Activated naive CD8-positive, alpha-beta T cell treated with anti-CD3 and anti-CD28 coated beads, Interleukin-2, amount 50 U/mL, for 24 hours (primary cell): Measurements from ENCODE around the gene EXOC3.
"Not testable (repeated sequence)": the region's sequence is repeated elsewhere in the genome, so short reads cannot be mapped to it uniquely, and the experiment has no call there.

Source experiments
- ATAC-seq: fragments of 150-1000 bp; cut with Tn5 transposase; one replicate; pipeline ENCODE4 v1.10.0; 2021
- DNase-seq: peaks from one replicate; pipeline ENCODE4 v3.0.0; 2021
- H3K27ac Mint-ChIP-seq: one replicate; pipeline ENCODE4 v1.8.0; 2021; ENCODE audit warnings: mild to moderate bottlenecking, mixed read lengths
- H3K27me3 Mint-ChIP-seq: one replicate; pipeline ENCODE4 v1.8.0; 2021; ENCODE audit warnings: mixed read lengths
- H3K36me3 Mint-ChIP-seq: one replicate; pipeline ENCODE4 v1.8.0; 2021; ENCODE audit warnings: low read depth, mixed read lengths
- H3K4me1 Mint-ChIP-seq: one replicate; pipeline ENCODE4 v1.8.0; 2021; ENCODE audit warnings: mixed read lengths
- H3K4me3 Mint-ChIP-seq: one replicate; pipeline ENCODE4 v1.8.0; 2021; ENCODE audit warnings: mild to moderate bottlenecking, moderate library complexity, mixed read lengths
- H3K9me3 Mint-ChIP-seq: one replicate; pipeline ENCODE4 v1.8.0; 2021; ENCODE audit warnings: mixed read lengths

Gene EXOC3

GRCh38 chr5:482021-482420 is 39.0 kb downstream of the EXOC3 start:
- Mint-ChIP-seq H3K4me1 (peaks cover 11% of the 10 kb centered on the region), H3K9me3 (no peaks in the 10 kb centered on the region), H3K27ac (no peak overlapping the region), H3K4me3 (no peak overlapping the region), H3K36me3 (no peaks in the 10 kb centered on the region), H3K27me3 (peaks cover 10% of the 10 kb centered on the region)
- DNase-seq: no peak
- ATAC-seq: no peak

- ATAC-seq (no peak), DNase-seq (no peak)
- Mint-ChIP-seq H3K27ac (no peak overlapping the region), H3K4me3 (no peak overlapping the region), H3K9me3 (no peaks in the 10 kb centered on the region), H3K36me3 (no peaks in the 10 kb centered on the region), H3K4me1 (peaks cover 11% of the 10 kb centered on the region), H3K27me3 (peaks cover 9% of the 10 kb centered on the region)
These were observed 39.5 kb downstream of the EXOC3 start for GRCh38 chr5:482506-482905.

GRCh38 chr5:483011-483410 is 40.0 kb downstream of the EXOC3 start:
- ATAC-seq (no peak), DNase-seq (no peak)
- no peaks in the 10 kb centered on the region for H3K9me3 Mint-ChIP-seq
- H3K36me3 Mint-ChIP-seq: no peaks in the 10 kb centered on the region
- no peak overlapping the region for H3K27ac Mint-ChIP-seq
- H3K4me1 Mint-ChIP-seq: peaks cover 11% of the 10 kb centered on the region
- peaks cover 6% of the 10 kb centered on the region for H3K27me3 Mint-ChIP-seq
- no peak overlapping the region for H3K4me3 Mint-ChIP-seq

- no peak overlapping the region for H3K4me3 Mint-ChIP-seq
- ATAC-seq: no peak
- no peaks in the 10 kb centered on the region for H3K36me3 Mint-ChIP-seq
- no peak overlapping the region for H3K27ac Mint-ChIP-seq
- H3K9me3 Mint-ChIP-seq: no peaks in the 10 kb centered on the region
- peaks cover 11% of the 10 kb centered on the region for H3K4me1 Mint-ChIP-seq
- DNase-seq: no peak
- peaks cover 6% of the 10 kb centered on the region for H3K27me3 Mint-ChIP-seq
These were observed 40.6 kb downstream of the EXOC3 start for GRCh38 chr5:483434-484140.

DNA sequence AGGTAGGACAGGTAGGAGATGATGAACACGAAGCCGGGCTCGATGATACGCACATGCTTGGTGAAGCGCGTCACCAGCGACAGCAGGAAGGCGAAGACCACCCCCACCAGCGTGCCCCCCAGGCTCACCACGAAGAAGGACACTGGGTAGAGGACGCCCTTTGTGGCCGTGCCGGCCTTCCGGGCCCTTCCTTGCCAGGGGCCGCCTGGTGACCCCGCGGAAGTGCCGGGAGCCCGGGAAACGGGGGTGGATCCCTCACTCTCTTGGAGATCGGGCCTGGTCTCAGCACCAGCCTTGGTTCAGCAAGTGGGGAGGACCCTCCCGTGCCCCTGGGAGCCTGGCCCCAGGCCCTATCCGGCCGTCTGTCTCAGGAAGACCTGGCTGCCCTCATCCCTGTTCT is 41.6 kb downstream of the EXOC3 start:
- no peak for DNase-seq
- peaks cover 11% of the 10 kb centered on the region for H3K4me1 Mint-ChIP-seq
- no peak for ATAC-seq
- H3K27me3 Mint-ChIP-seq: peaks cover 6% of the 10 kb centered on the region
- H3K36me3 Mint-ChIP-seq: no peaks in the 10 kb centered on the region
- no peak overlapping the region for H3K27ac Mint-ChIP-seq
- no peaks in the 10 kb centered on the region for H3K9me3 Mint-ChIP-seq
- no peak overlapping the region for H3K4me3 Mint-ChIP-seq

- H3K4me3 Mint-ChIP-seq: no peak overlapping the region
- ATAC-seq (no peak), DNase-seq (no peak)
- no peak overlapping the region for H3K27ac Mint-ChIP-seq
- H3K27me3 Mint-ChIP-seq: peaks cover 6% of the 10 kb centered on the region
- H3K4me1 Mint-ChIP-seq: peaks cover 11% of the 10 kb centered on the region
- no peaks in the 10 kb centered on the region for H3K9me3 Mint-ChIP-seq
- no peaks in the 10 kb centered on the region for H3K36me3 Mint-ChIP-seq
These were observed 42.4 kb downstream of the EXOC3 start for GRCh38 chr5:485113-485945.

DNA sequence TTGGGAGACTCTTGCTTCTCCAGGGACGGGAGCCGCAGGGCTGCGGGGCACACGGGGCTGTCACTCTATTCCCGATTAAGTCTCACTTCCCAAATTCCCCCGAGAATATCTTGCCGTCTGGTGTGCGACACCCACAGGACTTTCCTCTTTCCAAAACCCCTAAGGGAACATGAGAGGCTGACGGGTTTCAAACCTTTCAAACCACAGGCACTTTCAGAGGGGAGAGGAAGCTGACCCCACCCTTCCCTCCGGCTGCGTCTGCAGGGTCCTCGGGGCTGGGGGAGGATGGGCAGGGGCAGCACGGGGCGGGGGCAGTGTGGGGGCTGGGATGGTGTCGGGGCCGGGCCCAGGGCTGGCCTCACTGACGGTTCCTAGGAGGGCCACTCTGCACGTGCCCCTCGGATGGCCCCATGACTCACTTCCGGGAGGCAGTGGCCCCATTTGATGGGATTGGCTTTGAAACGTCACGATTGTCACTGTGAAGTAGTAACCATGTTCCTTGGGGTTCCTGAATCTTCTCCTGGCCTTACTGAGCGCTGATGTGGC is 43.0 kb downstream of the EXOC3 start:
- Mint-ChIP-seq H3K4me1 (peaks cover 11% of the 10 kb centered on the region), H3K27me3 (peaks cover 6% of the 10 kb centered on the region), H3K36me3 (no peaks in the 10 kb centered on the region), H3K4me3 (no peak overlapping the region), H3K9me3 (no peaks in the 10 kb centered on the region), H3K27ac (no peak overlapping the region)
- ATAC-seq: peak; percentile 11
- DNase-seq: peak; percentile 20

GRCh38 chr5:486597-486996 is 43.6 kb downstream of the EXOC3 start:
- H3K27ac Mint-ChIP-seq, DNase-seq, H3K36me3 Mint-ChIP-seq, ATAC-seq, H3K4me3 Mint-ChIP-seq, H3K9me3 Mint-ChIP-seq, H3K27me3 Mint-ChIP-seq: not testable (repeated sequence)
- peaks cover 11% of the 10 kb centered on the region for H3K4me1 Mint-ChIP-seq

DNA sequence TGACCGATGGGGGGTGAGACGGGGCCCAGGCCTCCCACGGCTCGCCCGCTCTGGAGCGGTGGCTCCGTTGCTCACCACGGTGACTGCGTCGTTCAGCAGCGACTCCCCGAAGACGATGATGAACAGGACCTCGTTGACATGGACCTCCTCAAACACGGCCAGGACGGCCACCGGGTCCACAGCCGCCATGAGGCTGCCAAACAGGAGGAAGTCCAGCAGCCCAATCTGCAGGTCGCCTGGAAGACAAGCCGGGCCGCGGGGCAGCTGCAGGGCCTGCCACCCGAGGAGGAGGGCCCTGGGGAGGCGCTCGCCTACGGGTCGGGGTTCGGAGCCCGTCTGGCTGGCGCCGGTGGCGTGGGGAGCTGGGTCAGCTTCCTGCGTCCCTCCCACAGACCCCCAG is 45.3 kb downstream of the EXOC3 start:
- Mint-ChIP-seq H3K4me3 (no peak overlapping the region), H3K27me3 (peaks cover 4% of the 10 kb centered on the region), H3K27ac (no peak overlapping the region), H3K9me3 (no peaks in the 10 kb centered on the region), H3K4me1 (peaks cover 11% of the 10 kb centered on the region), H3K36me3 (no peaks in the 10 kb centered on the region)
- DNase-seq (no peak), ATAC-seq (no peak)

DNA sequence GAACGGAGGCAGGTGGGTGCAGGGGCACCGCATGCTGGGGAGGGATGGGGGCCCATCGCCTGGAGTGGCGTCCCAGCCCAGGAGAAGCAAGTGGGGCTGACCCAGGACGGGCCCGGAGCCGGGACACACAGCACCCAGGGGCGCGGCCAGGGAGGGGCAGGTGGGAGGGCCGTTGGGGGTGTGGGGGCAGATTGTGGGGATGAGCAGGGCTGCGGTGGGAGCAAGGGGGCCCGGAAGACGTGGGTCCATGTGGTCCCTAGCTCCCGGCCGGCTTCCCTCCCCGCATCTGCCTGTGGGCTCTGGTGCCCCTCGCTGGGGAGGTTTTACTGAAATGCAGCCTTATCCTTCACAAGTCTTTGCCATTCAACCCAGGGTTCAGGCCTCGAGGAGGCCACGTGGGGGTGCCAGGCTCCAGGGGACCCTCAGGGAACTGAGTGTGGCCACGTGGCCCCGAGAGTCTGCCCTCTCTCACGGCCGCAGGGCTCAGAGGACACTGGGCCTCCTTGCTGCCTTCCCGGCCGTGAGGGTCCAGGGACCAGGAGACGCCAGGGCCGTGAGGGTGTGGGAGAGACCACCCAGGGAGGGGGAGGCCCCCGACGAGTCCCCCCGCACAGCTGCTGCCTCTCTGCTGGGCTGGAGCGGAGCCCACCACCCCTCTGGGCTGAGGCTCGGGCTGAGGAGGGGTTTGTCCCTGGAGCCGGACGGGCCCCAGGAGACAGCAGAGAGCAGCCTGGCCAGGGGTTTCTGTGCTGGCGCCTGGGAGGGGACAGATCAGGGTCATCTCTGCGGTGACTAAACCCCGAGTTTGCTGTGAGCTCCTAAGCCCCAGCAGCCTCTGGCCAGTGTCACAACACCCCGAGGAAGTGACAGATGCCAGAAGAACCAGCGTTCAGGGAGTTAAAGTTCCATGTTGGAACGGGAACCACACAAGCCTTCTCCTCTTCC is 46.0 kb downstream of the EXOC3 start:
- no peak overlapping the region for H3K4me3 Mint-ChIP-seq
- no peaks in the 10 kb centered on the region for H3K9me3 Mint-ChIP-seq

GRCh38 chr5:489689-490080 is 46.7 kb downstream of the EXOC3 start:
- H3K4me1 Mint-ChIP-seq: peaks cover 10% of the 10 kb centered on the region
- ATAC-seq: no peak
- H3K4me3 Mint-ChIP-seq: no peak overlapping the region
- H3K9me3 Mint-ChIP-seq: no peaks in the 10 kb centered on the region
- no peaks in the 10 kb centered on the region for H3K36me3 Mint-ChIP-seq
- peaks cover 4% of the 10 kb centered on the region for H3K27me3 Mint-ChIP-seq
- no peak overlapping the region for H3K27ac Mint-ChIP-seq
- DNase-seq: no peak

More for the DNA sequence above, 46.0 kb downstream of the EXOC3 start:
- H3K27ac Mint-ChIP-seq: no peak overlapping the region
- peaks cover 4% of the 10 kb centered on the region for H3K27me3 Mint-ChIP-seq
- H3K4me1 Mint-ChIP-seq: peaks cover 11% of the 10 kb centered on the region
- H3K36me3 Mint-ChIP-seq: no peaks in the 10 kb centered on the region
- ATAC-seq (no peak), DNase-seq (no peak)

DNA sequence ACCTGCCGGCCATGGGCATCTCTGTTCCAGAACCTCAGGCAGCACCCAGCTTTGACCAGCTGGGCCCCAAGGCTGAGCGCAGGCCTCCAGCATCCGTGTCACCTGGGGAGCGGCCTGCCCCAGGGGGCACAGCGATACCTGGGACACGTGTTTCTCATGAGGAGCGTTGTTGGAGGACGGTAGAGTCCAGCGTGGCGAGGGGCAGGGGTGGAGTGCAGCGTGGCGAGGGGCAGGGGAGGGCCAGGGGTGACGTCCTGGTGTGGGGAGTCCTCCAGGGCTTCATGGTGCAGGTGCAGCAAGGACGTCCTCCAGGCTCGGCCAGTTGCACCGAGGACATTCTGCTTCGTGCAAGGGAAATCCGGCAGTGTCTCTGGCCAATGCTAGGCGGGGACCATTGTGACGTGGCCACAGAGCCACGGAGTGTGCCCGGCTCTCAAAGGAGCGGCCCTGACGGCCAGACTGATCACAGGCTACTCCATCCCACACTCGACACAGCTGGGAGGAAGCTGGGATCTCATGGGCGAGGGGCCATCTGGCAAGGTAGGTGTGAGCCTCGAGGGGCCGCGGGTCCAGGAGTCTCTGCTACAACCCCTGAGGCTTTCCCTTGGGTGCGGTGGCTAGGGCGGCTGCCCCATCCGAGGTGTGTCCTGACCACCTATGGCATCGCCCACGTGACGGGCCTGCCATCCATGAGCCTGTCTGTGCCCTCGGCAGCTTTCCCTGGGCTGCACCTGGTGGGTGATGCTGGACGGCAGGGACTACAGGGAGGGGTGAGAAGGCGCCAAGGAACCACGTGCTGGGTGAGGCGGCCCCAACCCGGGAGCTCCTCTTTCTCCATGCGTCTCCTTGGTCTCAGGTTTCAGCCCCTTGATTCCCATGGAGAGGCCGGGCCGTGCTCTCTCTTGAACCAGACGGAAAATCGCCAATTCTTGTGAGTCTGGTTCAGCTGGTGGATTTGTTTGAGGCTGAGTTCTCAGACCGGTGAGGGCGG is 47.4 kb downstream of the EXOC3 start:
- DNase-seq (no peak), ATAC-seq (no peak)
- Mint-ChIP-seq H3K27me3 (no peaks in the 10 kb centered on the region), H3K9me3 (no peaks in the 10 kb centered on the region), H3K36me3 (no peaks in the 10 kb centered on the region), H3K4me1 (peaks cover 5% of the 10 kb centered on the region), H3K4me3 (no peak overlapping the region), H3K27ac (no peak overlapping the region)

DNA sequence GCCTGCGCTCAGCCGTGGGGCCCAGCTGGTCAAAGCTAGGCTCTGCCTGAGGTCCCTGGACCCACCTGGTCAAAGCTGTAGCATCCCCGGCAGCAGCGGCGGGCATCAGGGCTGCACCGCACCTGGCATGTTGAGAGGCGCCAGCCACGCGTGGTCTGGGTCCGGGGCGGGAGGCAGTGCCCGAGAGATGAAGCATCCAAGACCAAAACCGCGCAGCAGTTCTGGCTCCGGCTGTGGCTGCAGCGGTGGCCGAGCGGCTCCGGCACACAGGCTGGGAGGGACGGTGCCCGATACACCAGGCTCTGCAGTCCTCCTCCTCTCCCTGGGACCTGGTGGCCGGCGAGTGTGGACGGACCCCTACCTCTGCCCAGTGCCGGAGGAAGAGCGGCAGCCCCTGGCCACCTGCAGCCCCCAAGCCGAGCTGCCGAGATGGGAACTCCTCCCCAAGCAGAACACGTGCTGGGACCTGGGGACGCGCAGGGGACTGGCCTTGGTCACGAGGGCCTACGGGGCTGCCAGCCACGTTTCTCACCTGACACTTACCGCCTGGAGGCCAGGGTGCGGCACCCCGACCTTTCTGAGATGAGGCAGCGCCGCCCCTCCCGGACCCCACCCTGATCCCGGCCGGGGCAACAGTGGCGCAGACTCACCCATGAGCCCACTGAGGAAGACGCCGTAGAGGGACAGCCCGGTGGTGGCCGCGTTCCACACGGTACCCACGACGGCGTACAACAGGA is 48.3 kb downstream of the EXOC3 start:
- Mint-ChIP-seq H3K4me1 (peaks cover 2% of the 10 kb centered on the region), H3K9me3 (no peaks in the 10 kb centered on the region), H3K4me3 (no peak overlapping the region), H3K27ac (no peak overlapping the region), H3K27me3 (no peaks in the 10 kb centered on the region), H3K36me3 (no peaks in the 10 kb centered on the region)
- no peak for DNase-seq
- ATAC-seq: no peak
